Small intestine (tissue), 7 donors: ENCODE measurements around the gene GFI1. TPM values are rescaled to one million over a fixed set of nuclear protein-coding genes. Genes with fewer than 3 reads are reported as not detected.
A peak's percentile ranks its signal among the peaks of the same experiment; 100 is the strongest.

ENCODE experiments used
- DNase-seq, 2 donors: peaks; one replicate each; pipeline versions ENCODE4 v3.0.0 to v3.0.0-alpha.2; 2013
- FAIRE-seq: peaks from 2 replicates; lab custom pipeline; 2012; peaks lifted over from hg19 to GRCh38; lab: Jason Lieb, UNC
- H3K27ac ChIP-seq, 3 donors: one replicate each; pipeline ENCODE4 v1.5.1; 2013; ENCODE audit warnings: low read length in 2 of 3, mild to moderate bottlenecking in 2 of 3, control low read depth in 1 of 3, inconsistent platforms in 1 of 3, low read depth in 1 of 3, moderate library complexity in 1 of 3
- H3K27me3 ChIP-seq, 3 donors: one replicate each; pipeline ENCODE4 v1.6.1; 2013; ENCODE audit warnings: low read length in 3 of 3, inconsistent platforms in 1 of 3; ENCODE audit not compliant: control insufficient read depth in 3 of 3, insufficient read depth in 3 of 3
- H3K36me3 ChIP-seq, 3 donors: one replicate each; pipeline ENCODE4 v1.6.1; 2013; ENCODE audit warnings: low read length in 3 of 3, inconsistent platforms in 1 of 3, low read depth in 1 of 3, mild to moderate bottlenecking in 1 of 3, moderate library complexity in 1 of 3; ENCODE audit not compliant: control insufficient read depth in 3 of 3, insufficient read depth in 2 of 3
- H3K4me1 ChIP-seq, 3 donors: one replicate each; pipeline ENCODE4 v1.6.1; 2013; ENCODE audit warnings: low read length in 2 of 3, inconsistent platforms in 1 of 3, low read depth in 1 of 3, mild to moderate bottlenecking in 1 of 3, moderate library complexity in 1 of 3; ENCODE audit not compliant: control insufficient read depth in 3 of 3, insufficient read depth in 2 of 3
- H3K4me3 ChIP-seq, 3 donors: one replicate each; pipeline ENCODE4 v1.5.1; 2013; ENCODE audit warnings: low read length in 3 of 3, control low read depth in 1 of 3, inconsistent platforms in 1 of 3, low read depth in 1 of 3, mild to moderate bottlenecking in 1 of 3, moderate library complexity in 1 of 3
- H3K9me3 ChIP-seq, 2 donors: one replicate each; pipeline ENCODE4 v1.6.1; 2013; ENCODE audit warnings: low read depth in 1 of 2, low read length in 1 of 2; ENCODE audit not compliant: control insufficient read depth in 2 of 2, insufficient read depth in 1 of 2
- WGBS, 3 donors: extraction: QIAGEN DNeasy Blood & Tissue Kit; methylation state at CpG; one replicate each; pipeline ENCODE4 v1.1.7; 2013; 5-methylcytosine and 5-hydroxymethylcytosine counted together
- polyA plus RNA-seq, 4 donors: library from polyadenylated mRNA; stranded (reverse) in 3 of 4; unstranded in 1 of 4; fragments of 200-250 nt in 3 of 4; fragments of 120-200 nt in 1 of 4; gene quantifications; one replicate each; pipeline versions ENCODE4 v1.2.1 to v1.2.3, GENCODE V29; 2013
- donor health status: healthy with polysubstance abuse.
- donor health status: control.
- donor health status: control.
- donor health status: Bipolar disorder and iron deficiency.
- donor health status: healthy.

Gene GFI1
- polyA plus RNA-seq, 4 donors: 2.5 to 6.5 (median 2.8) TPM

- H3K4me3 ChIP-seq: no peak overlapping the region
- no peaks in the 10 kb centered on the region for H3K27me3 ChIP-seq
- no peaks in the 10 kb centered on the region for H3K9me3 ChIP-seq
- DNase-seq: no peak
- no peaks in the 10 kb centered on the region for H3K4me1 ChIP-seq
- WGBS, 3 donors: 66 to 68% (median 67%) methylated on average over 2 of the region's 2 CpGs
- FAIRE-seq: no peak
- no peak overlapping the region for H3K27ac ChIP-seq
- H3K36me3 ChIP-seq: no peaks in the 10 kb centered on the region
Observed at GRCh38 chr1:92495392-92496063, 8.8 kb upstream of the GFI1 start.

- DNase-seq (no peak), FAIRE-seq (no peak)
- Histone ChIP-seq H3K27ac (no peak overlapping the region), H3K36me3 (no peaks in the 10 kb centered on the region), H3K4me1 (no peaks in the 10 kb centered on the region), H3K4me3 (no peak overlapping the region), H3K27me3 (peaks cover 0 to 2% (median 0%) of the 10 kb centered on the region in 3 donors), H3K9me3 (no peaks in the 10 kb centered on the region)
- 90 to 94% (median 93%) methylated on average over 4 of the region's 4 CpGs for WGBS, 3 donors
Observed at GRCh38 chr1:92494485-92495141, 7.9 kb upstream of the GFI1 start.

- H3K4me1 ChIP-seq: no peaks in the 10 kb centered on the region
- DNase-seq (no peak), FAIRE-seq (no peak)
- 92 to 95% (median 95%) methylated on average over 4 of the region's 4 CpGs for WGBS, 3 donors
- no peak overlapping the region for H3K27ac ChIP-seq
- H3K36me3 ChIP-seq: no peaks in the 10 kb centered on the region
- H3K4me3 ChIP-seq: no peak overlapping the region
- H3K27me3 ChIP-seq: peaks cover 0 to 14% (median 0%) of the 10 kb centered on the region in 3 donors
- no peaks in the 10 kb centered on the region for H3K9me3 ChIP-seq
Observed at GRCh38 chr1:92493139-92493538, 6.4 kb upstream of the GFI1 start.

GRCh38 chr1:92488832-92489231 is 2.1 kb upstream of the GFI1 start:
- DNase-seq (no peak), FAIRE-seq (no peak)
- WGBS, 3 donors: 74 to 80% (median 75%) methylated on average over 3 of the region's 3 CpGs
- peaks cover 0 to 21% (median 6%) of the 10 kb centered on the region in 3 donors for H3K4me1 ChIP-seq
- H3K4me3 ChIP-seq: no peak overlapping the region
- no peak overlapping the region for H3K27ac ChIP-seq
- H3K36me3 ChIP-seq: no peaks in the 10 kb centered on the region
- peaks cover 0 to 54% (median 13%) of the 10 kb centered on the region in 3 donors for H3K27me3 ChIP-seq
- H3K9me3 ChIP-seq: no peaks in the 10 kb centered on the region

GRCh38 chr1:92488416-92488815 is 1.7 kb upstream of the GFI1 start:
- H3K4me1 ChIP-seq: peaks cover 0 to 25% (median 7%) of the 10 kb centered on the region in 3 donors
- FAIRE-seq: no peak
- 29 to 48% (median 31%) methylated on average over 3 of the region's 3 CpGs for WGBS, 3 donors
- H3K9me3 ChIP-seq: no peaks in the 10 kb centered on the region
- H3K36me3 ChIP-seq: no peaks in the 10 kb centered on the region
- H3K4me3 ChIP-seq: no peak overlapping the region
- H3K27me3 ChIP-seq: peaks cover 0 to 59% (median 13%) of the 10 kb centered on the region in 3 donors
- DNase-seq: no peak
- H3K27ac ChIP-seq: no peak overlapping the region

GRCh38 chr1:92487078-92487605 is 417 bp upstream of the GFI1 start:
- no peak for FAIRE-seq
- H3K36me3 ChIP-seq: no peaks in the 10 kb centered on the region
- peak overlapping the region in 2 of 3 donors; percentile 78 to 81 for H3K27ac ChIP-seq
- no peak for DNase-seq
- H3K27me3 ChIP-seq: peaks cover 0 to 71% (median 13%) of the 10 kb centered on the region in 3 donors
- H3K9me3 ChIP-seq: no peaks in the 10 kb centered on the region
- 26 to 41% (median 40%) methylated on average over 7 of the region's 7 CpGs for WGBS, 3 donors
- peaks cover 0 to 36% (median 7%) of the 10 kb centered on the region in 3 donors for H3K4me1 ChIP-seq
- H3K4me3 ChIP-seq: peak overlapping the region in 2 of 3 donors; percentile 7 to 58

- H3K9me3 ChIP-seq: no peaks in the 10 kb centered on the region
- H3K36me3 ChIP-seq: no peaks in the 10 kb centered on the region
- peak overlapping the region; percentile 38 to 58 (median 46) for H3K4me3 ChIP-seq
- DNase-seq (peak; percentile 51 to 74), FAIRE-seq (no peak)
- H3K27ac ChIP-seq: peak overlapping the region in 2 of 3 donors; percentile 81 to 87
- 0 to 1% (median 1%) methylated on average over 55 to 82 of the region's 82 CpGs for WGBS, 3 donors
- peaks cover 3 to 86% (median 21%) of the 10 kb centered on the region in 3 donors for H3K27me3 ChIP-seq
- H3K4me1 ChIP-seq: peaks cover 0 to 50% (median 7%) of the 10 kb centered on the region in 3 donors
Observed at GRCh38 chr1:92485381-92486250, 1.1 kb downstream of the GFI1 start.
